ENCODE measurements around the gene TM4SF1. TPM values are rescaled to one million over a fixed set of nuclear protein-coding genes. Genes with fewer than 3 reads are reported as not detected.
A peak's percentile ranks its signal among the peaks of the same experiment; 100 is the strongest.

The TM4SF1 gene
- total and polyA plus RNA-seq, 2 experiments from 2014 or later: 0.10 to 0.74 TPM

DNA sequence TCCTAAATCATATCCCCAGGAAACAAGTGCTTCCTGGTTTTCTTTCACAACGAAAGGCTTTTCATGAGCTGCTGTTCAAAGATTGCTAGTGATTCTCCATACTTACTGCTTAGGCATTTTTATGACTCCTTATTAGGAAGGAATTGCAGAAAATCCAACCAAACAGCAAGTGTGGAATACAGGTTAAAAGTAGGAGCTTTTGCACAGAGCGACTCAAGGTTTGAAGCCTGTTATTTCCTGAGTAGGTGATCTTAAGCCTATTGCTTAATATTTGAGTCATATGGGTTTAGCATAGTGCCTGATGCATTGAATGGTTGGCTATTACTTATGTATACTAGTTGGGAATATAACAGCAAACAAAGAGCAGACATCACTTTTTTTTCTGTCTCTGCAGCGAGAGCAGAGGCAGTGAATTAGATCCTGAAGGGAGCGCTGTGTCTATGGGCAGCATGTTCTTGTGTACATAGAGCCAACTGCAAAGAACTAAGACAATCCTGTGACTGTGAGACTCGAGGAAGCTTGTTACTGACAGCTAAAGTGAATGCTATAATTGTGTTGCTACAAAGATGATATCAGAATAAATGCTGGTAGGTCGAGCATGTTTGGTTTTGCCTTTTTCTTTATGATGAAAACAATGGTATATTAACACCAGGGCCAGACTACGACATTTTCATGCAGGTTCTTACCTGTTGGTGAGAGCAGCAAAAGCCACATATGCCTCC lies 6.3 kb downstream of the TM4SF1 start:
- Mint-ChIP-seq H3K4me1 (peaks cover 59% of the 10 kb centered on the region), H3K27ac (peak overlapping the region; percentile 76)

GRCh38 chr3:149369991-149370866 lies 7.2 kb downstream of the TM4SF1 start:
- H3K4me3 ChIP-seq: no peak overlapping the region
- H3K4me3 Mint-ChIP-seq: no peak overlapping the region; the same call in 2 of the 3 replicates
- peaks cover 59% of the 10 kb centered on the region for H3K4me1 Mint-ChIP-seq
- no peaks in the 10 kb centered on the region for H3F3A ChIP-seq (replicated peaks; ENCODE audit: low read depth)
- peaks cover 51% of the 10 kb centered on the region for H3K4me1 ChIP-seq (ENCODE audit: insufficient read depth)
- peak; percentile 60 for DNase-seq (ENCODE audit: low spot score)
- TF ChIP-seq CREB1 (CRISPR knock-in tag; IDR thresholded peaks at IDR 0.05; ENCODE audit: low read depth) (0 out of 2 replicates have a peak, but pooled peaks have one; percentile 24), JUNB (IDR thresholded peaks at IDR 0.05; ENCODE audit: unreplicated experiment) (no peak), ZNF331 (CRISPR knock-in tag; IDR thresholded peaks at IDR 0.05; ENCODE audit: low read depth) (no peak), ZNF462 (CRISPR knock-in tag; IDR thresholded peaks at IDR 0.05) (peak; percentile 55)
- H4K20me1 ChIP-seq (replicated peaks; ENCODE audit: insufficient read depth): no peaks in the 10 kb centered on the region
- no peaks in the 10 kb centered on the region for H3K36me3 Mint-ChIP-seq (ENCODE audit: low read depth)
- no peaks in the 10 kb centered on the region for H3K27me3 ChIP-seq (ENCODE audit: insufficient read depth)
- H3K27ac ChIP-seq (ENCODE audit: low read depth): peak overlapping the region; percentile 94
- peak overlapping the region; percentile 40; the same call in 1 of the 2 replicates for H3K4me2 ChIP-seq
- H3K27me3 Mint-ChIP-seq (ENCODE audit: insufficient read depth, low read depth, poor library complexity): peaks cover 2% of the 10 kb centered on the region
- H3K9me2 ChIP-seq (ENCODE audit: insufficient read depth): no peaks in the 10 kb centered on the region
- H2AFZ ChIP-seq: peak overlapping the region; percentile 25; the same call in 1 of the 2 replicates
- H3K36me3 ChIP-seq (ENCODE audit: insufficient read depth): no peaks in the 10 kb centered on the region
- peak overlapping the region; percentile 98 for H3K27ac Mint-ChIP-seq
- H3K79me2 ChIP-seq (replicated peaks; ENCODE audit: insufficient read depth): no peaks in the 10 kb centered on the region
- H3K9me3 Mint-ChIP-seq: no peaks in the 10 kb centered on the region
- peak; percentile 92 for ATAC-seq

More for the DNA sequence above, 6.3 kb downstream of the TM4SF1 start:
- H4K20me1 ChIP-seq (replicated peaks; ENCODE audit: insufficient read depth): no peaks in the 10 kb centered on the region
- DNase-seq (ENCODE audit: low spot score): peak; percentile 33
- H3K27ac ChIP-seq (ENCODE audit: low read depth): peak overlapping the region; percentile 94
- no peaks in the 10 kb centered on the region for H3K9me2 ChIP-seq (ENCODE audit: insufficient read depth)
- H3K4me1 ChIP-seq (ENCODE audit: insufficient read depth): peaks cover 48% of the 10 kb centered on the region
- TF ChIP-seq JUNB (IDR thresholded peaks at IDR 0.05; ENCODE audit: unreplicated experiment): no peak
- TF ChIP-seq, protein P1, sequence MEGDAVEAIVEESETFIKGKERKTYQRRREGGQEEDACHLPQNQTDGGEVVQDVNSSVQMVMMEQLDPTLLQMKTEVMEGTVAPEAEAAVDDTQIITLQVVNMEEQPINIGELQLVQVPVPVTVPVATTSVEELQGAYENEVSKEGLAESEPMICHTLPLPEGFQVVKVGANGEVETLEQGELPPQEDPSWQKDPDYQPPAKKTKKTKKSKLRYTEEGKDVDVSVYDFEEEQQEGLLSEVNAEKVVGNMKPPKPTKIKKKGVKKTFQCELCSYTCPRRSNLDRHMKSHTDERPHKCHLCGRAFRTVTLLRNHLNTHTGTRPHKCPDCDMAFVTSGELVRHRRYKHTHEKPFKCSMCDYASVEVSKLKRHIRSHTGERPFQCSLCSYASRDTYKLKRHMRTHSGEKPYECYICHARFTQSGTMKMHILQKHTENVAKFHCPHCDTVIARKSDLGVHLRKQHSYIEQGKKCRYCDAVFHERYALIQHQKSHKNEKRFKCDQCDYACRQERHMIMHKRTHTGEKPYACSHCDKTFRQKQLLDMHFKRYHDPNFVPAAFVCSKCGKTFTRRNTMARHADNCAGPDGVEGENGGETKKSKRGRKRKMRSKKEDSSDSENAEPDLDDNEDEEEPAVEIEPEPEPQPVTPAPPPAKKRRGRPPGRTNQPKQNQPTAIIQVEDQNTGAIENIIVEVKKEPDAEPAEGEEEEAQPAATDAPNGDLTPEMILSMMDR (conservative IDR thresholded peaks at IDR 0.05; ENCODE audit: low read depth in 2 of 2): peak; percentile 22 to 50; a peak in 3 of 4 replicates
- Mint-ChIP-seq H3K9me3 (no peaks in the 10 kb centered on the region), H3K4me3 (no peak overlapping the region), H3K36me3 (ENCODE audit: low read depth) (no peaks in the 10 kb centered on the region), H3K27me3 (ENCODE audit: insufficient read depth, low read depth, poor library complexity) (peaks cover 4% of the 10 kb centered on the region)
- peak overlapping the region; percentile 72 for H2AFZ ChIP-seq
- H3F3A ChIP-seq (replicated peaks; ENCODE audit: low read depth): no peaks in the 10 kb centered on the region
- H3K4me3 ChIP-seq: no peak overlapping the region
- H3K4me2 ChIP-seq: peak overlapping the region; percentile 40; the same call in 1 of the 2 replicates
- ATAC-seq: no peak
- H3K36me3 ChIP-seq (ENCODE audit: insufficient read depth): no peaks in the 10 kb centered on the region
- no peaks in the 10 kb centered on the region for H3K27me3 ChIP-seq (ENCODE audit: insufficient read depth)
- no peaks in the 10 kb centered on the region for H3K79me2 ChIP-seq (replicated peaks; ENCODE audit: insufficient read depth)
